Measurements from ENCODE around the gene CEP112. TPM values are rescaled to one million over a fixed set of nuclear protein-coding genes. Genes with fewer than 3 reads are reported as not detected.

CEP112 gene
- polyA plus RNA-seq, 1 donor from 2014 or later = 6.0 TPM

DNA sequence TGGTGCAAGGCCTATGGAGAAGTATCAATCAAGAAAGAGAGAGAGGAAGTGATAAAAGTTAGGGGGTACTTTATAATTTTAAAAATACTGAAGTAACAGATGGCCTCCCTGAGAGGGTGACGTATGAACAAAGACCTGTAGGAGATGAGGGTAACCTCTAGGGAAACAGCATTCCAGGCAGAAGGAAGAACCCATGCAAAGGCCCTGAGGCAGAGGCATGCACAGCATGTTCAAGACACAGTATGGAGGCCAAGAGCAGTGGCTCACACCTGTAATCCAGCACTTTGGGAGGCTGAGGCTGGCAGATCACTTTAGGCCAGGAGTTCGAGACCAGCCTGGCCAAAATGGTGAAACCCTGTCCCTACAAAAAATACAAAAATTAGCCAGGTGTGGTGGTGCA is 437.9 kb downstream of the CEP112 start:
- H3K9me3 ChIP-seq (ENCODE audit: low read length) = no peaks in the 10 kb centered on the region
- no peaks in the 10 kb centered on the region for H3K27me3 ChIP-seq (ENCODE audit: insufficient read depth, low read depth, low read length)
- H3K9ac ChIP-seq (ENCODE audit: low read length) = no peak overlapping the region
- no peak overlapping the region for H3K4me3 ChIP-seq (ENCODE audit: low read length)
- no peaks in the 10 kb centered on the region for H3F3A ChIP-seq (ENCODE audit: insufficient read depth, low read length, poor library complexity, severe bottlenecking)
- no peak overlapping the region for H3K4me2 ChIP-seq (ENCODE audit: low read length)
- no peaks in the 10 kb centered on the region for H3K9me2 ChIP-seq (ENCODE audit: insufficient read depth, low read length)
- H4K20me1 ChIP-seq (ENCODE audit: insufficient read depth) = no peaks in the 10 kb centered on the region
- TF ChIP-seq EP300 (conservative IDR thresholded peaks at IDR 0.05; ENCODE audit: poor library complexity, severe bottlenecking) (no peak), POLR2AphosphoS5 (IDR thresholded peaks at IDR 0.05) (no peak), RAD21 (conservative IDR thresholded peaks at IDR 0.05) (no peak), SMC3 (conservative IDR thresholded peaks at IDR 0.05; ENCODE audit: poor library complexity) (no peak), TAF1 (IDR thresholded peaks at IDR 0.05; ENCODE audit: low read depth) (no peak), MXI1 (conservative IDR thresholded peaks at IDR 0.05; ENCODE audit: poor library complexity, severe bottlenecking) (no peak), EZH2 (IDR thresholded peaks at IDR 0.05; ENCODE audit: borderline replicate concordance, insufficient read depth, low read length, poor library complexity, severe bottlenecking) (no peak), CTCF (IDR thresholded peaks at IDR 0.05; ENCODE audit: poor library complexity, severe bottlenecking) (no peak)
- TF ChIP-seq, protein P1, sequence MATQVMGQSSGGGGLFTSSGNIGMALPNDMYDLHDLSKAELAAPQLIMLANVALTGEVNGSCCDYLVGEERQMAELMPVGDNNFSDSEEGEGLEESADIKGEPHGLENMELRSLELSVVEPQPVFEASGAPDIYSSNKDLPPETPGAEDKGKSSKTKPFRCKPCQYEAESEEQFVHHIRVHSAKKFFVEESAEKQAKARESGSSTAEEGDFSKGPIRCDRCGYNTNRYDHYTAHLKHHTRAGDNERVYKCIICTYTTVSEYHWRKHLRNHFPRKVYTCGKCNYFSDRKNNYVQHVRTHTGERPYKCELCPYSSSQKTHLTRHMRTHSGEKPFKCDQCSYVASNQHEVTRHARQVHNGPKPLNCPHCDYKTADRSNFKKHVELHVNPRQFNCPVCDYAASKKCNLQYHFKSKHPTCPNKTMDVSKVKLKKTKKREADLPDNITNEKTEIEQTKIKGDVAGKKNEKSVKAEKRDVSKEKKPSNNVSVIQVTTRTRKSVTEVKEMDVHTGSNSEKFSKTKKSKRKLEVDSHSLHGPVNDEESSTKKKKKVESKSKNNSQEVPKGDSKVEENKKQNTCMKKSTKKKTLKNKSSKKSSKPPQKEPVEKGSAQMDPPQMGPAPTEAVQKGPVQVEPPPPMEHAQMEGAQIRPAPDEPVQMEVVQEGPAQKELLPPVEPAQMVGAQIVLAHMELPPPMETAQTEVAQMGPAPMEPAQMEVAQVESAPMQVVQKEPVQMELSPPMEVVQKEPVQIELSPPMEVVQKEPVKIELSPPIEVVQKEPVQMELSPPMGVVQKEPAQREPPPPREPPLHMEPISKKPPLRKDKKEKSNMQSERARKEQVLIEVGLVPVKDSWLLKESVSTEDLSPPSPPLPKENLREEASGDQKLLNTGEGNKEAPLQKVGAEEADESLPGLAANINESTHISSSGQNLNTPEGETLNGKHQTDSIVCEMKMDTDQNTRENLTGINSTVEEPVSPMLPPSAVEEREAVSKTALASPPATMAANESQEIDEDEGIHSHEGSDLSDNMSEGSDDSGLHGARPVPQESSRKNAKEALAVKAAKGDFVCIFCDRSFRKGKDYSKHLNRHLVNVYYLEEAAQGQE (IDR thresholded peaks at IDR 0.05; ENCODE audit: borderline replicate concordance) = no peak
- H3K36me3 ChIP-seq (ENCODE audit: insufficient read depth, low read length) = no peaks in the 10 kb centered on the region
- H2AFZ ChIP-seq (ENCODE audit: low read depth, low read length) = no peak overlapping the region
- H3K79me2 ChIP-seq (replicated peaks; ENCODE audit: insufficient read depth, low read length) = no peaks in the 10 kb centered on the region
- no peak overlapping the region for H3K27ac ChIP-seq (ENCODE audit: low read length)

- Histone ChIP-seq H3K9me2 (ENCODE audit: insufficient read depth, low read length) (no peaks in the 10 kb centered on the region), H3K4me2 (ENCODE audit: low read length) (no peak overlapping the region), H3K27me3 (ENCODE audit: insufficient read depth, low read depth, low read length) (no peaks in the 10 kb centered on the region), H3K9ac (ENCODE audit: low read length) (no peak overlapping the region), H3K27ac (ENCODE audit: low read length) (no peak overlapping the region), H3K4me3 (ENCODE audit: low read length) (no peak overlapping the region), H3K36me3 (ENCODE audit: insufficient read depth, low read length) (no peaks in the 10 kb centered on the region), H3K79me2 (replicated peaks; ENCODE audit: insufficient read depth, low read length) (no peaks in the 10 kb centered on the region), H2AFZ (ENCODE audit: low read depth, low read length) (no peak overlapping the region), H4K20me1 (ENCODE audit: insufficient read depth) (no peaks in the 10 kb centered on the region), H3F3A (ENCODE audit: insufficient read depth, low read length, poor library complexity, severe bottlenecking) (no peaks in the 10 kb centered on the region), H3K9me3 (ENCODE audit: low read length) (no peaks in the 10 kb centered on the region)
- TF ChIP-seq MXI1 (conservative IDR thresholded peaks at IDR 0.05; ENCODE audit: poor library complexity, severe bottlenecking) = no peak
- TF ChIP-seq EP300 (conservative IDR thresholded peaks at IDR 0.05; ENCODE audit: poor library complexity, severe bottlenecking) = no peak
- no peak for TF ChIP-seq POLR2AphosphoS5 (IDR thresholded peaks at IDR 0.05)
- no peak for TF ChIP-seq TAF1 (IDR thresholded peaks at IDR 0.05; ENCODE audit: low read depth)
- no peak for TF ChIP-seq RAD21 (conservative IDR thresholded peaks at IDR 0.05)
- TF ChIP-seq CTCF (IDR thresholded peaks at IDR 0.05; ENCODE audit: poor library complexity, severe bottlenecking) = no peak
These were observed 438.6 kb downstream of the CEP112 start for GRCh38 chr17:65753348-65753747.

All from neural cell (in vitro differentiated cells).